Osteoblast (primary cell): Measurements from ENCODE around the gene PMFBP1. TPM values are rescaled to one million over a fixed set of nuclear protein-coding genes. Genes with fewer than 3 reads are reported as not detected.

Experiments used
- DNase-seq: peaks from one replicate; pipeline ENCODE4 v3.0.0; 2011; ENCODE audit warnings: low spot score, mixed read lengths; ENCODE audit not compliant: insufficient read length; ENCODE audit errors: missing footprints
- H2AFZ ChIP-seq: 2 replicates; pipeline ENCODE4 v1.6.0; 2011; ENCODE audit warnings: mild to moderate bottlenecking, low read length
- H3K27ac ChIP-seq: 2 replicates; pipeline ENCODE4 v1.5.1; 2011; ENCODE audit warnings: mild to moderate bottlenecking, low read depth, low read length, moderate library complexity
- H3K27me3 ChIP-seq: 2 replicates; pipeline ENCODE4 v1.6.0; 2012; ENCODE audit warnings: mild to moderate bottlenecking, control low read depth, inconsistent platforms, low read length, moderate library complexity; ENCODE audit not compliant: insufficient read depth
- H3K36me3 ChIP-seq: 2 replicates; pipeline ENCODE4 v1.5.1; 2011; ENCODE audit warnings: mild to moderate bottlenecking, low read length, control low read depth, moderate library complexity; ENCODE audit not compliant: insufficient read depth
- H3K4me1 ChIP-seq: 2 replicates; pipeline ENCODE4 v1.5.1; 2011; ENCODE audit warnings: mild to moderate bottlenecking, low read length, control low read depth, moderate library complexity; ENCODE audit not compliant: insufficient read depth
- H3K4me2 ChIP-seq: 2 replicates; pipeline ENCODE4 v1.6.0; 2011; ENCODE audit warnings: mild to moderate bottlenecking, low read length; ENCODE audit not compliant: insufficient read depth
- H3K4me3 ChIP-seq: fragments of 200-600 bp; sonication (generic); 3 replicates; pipeline ENCODE4 v1.5.1; 2012; ENCODE audit warnings: mild to moderate bottlenecking, low read length, inconsistent platforms; ENCODE audit not compliant: insufficient read depth
- H3K79me2 ChIP-seq: 2 replicates; pipeline ENCODE4 v1.6.0; 2012; ENCODE audit warnings: mild to moderate bottlenecking, low read length, control low read depth, inconsistent platforms; ENCODE audit not compliant: insufficient read depth
- H3K9me3 ChIP-seq: 2 replicates; pipeline ENCODE4 v1.5.1; 2011; ENCODE audit warnings: low read depth, low read length, control low read depth
- H4K20me1 ChIP-seq: 2 replicates; pipeline ENCODE4 v1.6.0; 2012; ENCODE audit warnings: mild to moderate bottlenecking, low read length, control low read depth; ENCODE audit not compliant: insufficient read depth
- total RNA-seq: library from RNA; depleted of rRNA; stranded (reverse); fragments of >200 nt; gene quantifications from 2 replicates; pipeline ENCODE4 v1.2.3, GENCODE V29; 2012
- TF ChIP-seq, protein P1 (sequence below): IDR thresholded peaks from 2 replicates; pipeline ENCODE4 v1.5.1; 2011; ENCODE audit warnings: mild to moderate bottlenecking, low read depth, low read length, moderate library complexity; ENCODE audit errors: extremely low read depth

Gene PMFBP1
- total RNA-seq, 1 donor = under 0.01 TPM

DNA sequence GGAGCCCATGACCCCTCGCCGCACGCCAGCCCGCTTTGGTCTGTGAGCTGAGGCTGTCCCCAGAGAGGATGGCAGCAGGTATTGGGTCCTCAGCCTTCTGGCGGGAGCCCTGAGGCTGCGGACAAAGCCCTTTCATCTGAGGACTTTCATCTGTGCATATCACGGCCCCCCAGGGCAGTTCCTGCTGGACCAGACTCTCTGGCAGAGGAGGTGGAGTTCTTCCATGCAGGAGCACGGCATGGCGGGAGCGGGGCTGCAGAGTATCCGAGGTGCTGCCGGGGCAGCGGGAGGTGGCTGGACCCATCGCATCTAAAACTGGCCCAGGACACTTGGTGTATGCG is 59.5 kb downstream of the PMFBP1 start:
- no peaks in the 10 kb centered on the region for H3K9me3 ChIP-seq
- H2AFZ ChIP-seq = no peak overlapping the region
- H3K4me3 ChIP-seq = no peak overlapping the region
- peak; percentile 23 for DNase-seq
- no peaks in the 10 kb centered on the region for H4K20me1 ChIP-seq
- TF ChIP-seq, protein P1, sequence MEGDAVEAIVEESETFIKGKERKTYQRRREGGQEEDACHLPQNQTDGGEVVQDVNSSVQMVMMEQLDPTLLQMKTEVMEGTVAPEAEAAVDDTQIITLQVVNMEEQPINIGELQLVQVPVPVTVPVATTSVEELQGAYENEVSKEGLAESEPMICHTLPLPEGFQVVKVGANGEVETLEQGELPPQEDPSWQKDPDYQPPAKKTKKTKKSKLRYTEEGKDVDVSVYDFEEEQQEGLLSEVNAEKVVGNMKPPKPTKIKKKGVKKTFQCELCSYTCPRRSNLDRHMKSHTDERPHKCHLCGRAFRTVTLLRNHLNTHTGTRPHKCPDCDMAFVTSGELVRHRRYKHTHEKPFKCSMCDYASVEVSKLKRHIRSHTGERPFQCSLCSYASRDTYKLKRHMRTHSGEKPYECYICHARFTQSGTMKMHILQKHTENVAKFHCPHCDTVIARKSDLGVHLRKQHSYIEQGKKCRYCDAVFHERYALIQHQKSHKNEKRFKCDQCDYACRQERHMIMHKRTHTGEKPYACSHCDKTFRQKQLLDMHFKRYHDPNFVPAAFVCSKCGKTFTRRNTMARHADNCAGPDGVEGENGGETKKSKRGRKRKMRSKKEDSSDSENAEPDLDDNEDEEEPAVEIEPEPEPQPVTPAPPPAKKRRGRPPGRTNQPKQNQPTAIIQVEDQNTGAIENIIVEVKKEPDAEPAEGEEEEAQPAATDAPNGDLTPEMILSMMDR = no peak
- H3K79me2 ChIP-seq = no peaks in the 10 kb centered on the region
- H3K36me3 ChIP-seq = peaks cover 50% of the 10 kb centered on the region
- no peak overlapping the region for H3K27ac ChIP-seq
- no peaks in the 10 kb centered on the region for H3K4me1 ChIP-seq
- H3K27me3 ChIP-seq = no peaks in the 10 kb centered on the region
- no peak overlapping the region for H3K4me2 ChIP-seq

DNA sequence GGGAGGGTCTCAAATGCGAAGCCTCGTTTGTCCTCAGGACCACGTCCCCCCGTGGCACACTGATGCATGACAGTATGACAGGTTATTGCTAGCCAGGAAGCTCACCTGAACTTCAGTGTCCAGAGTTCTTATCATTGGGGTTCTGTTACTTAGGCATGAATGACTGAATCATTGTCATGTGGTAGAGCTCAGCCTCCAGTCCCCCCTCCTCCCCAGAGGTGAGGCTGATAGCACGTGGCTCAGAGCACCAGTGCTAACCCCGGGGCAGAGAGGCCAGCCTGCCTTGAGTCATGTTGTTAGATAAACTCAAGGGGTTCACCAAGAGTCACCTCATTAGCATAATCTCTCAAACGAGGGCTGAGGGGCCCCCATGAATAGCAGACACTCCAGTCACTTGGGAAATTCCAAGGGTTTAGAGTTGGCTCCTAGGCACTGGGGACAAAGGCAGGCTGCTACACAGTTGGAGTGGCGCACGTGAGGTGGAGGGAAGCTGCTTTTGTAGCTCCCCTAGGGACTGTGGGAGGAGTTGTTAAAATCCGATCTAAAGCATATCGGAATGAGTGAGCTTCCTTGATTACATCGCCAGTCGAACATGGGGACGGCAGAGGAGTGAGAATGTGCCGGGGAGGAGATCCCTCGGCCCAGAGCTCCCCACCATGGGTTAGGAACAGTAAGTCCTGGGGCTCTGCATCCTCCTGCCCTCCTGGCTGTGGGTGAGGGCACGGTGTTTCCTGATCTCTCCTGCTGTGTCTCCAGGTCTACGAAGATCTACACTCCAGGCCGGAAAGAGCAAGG is 60.1 kb downstream of the PMFBP1 start:
- Histone ChIP-seq H3K27ac (no peak overlapping the region), H2AFZ (no peak overlapping the region), H4K20me1 (no peaks in the 10 kb centered on the region), H3K36me3 (peaks cover 56% of the 10 kb centered on the region), H3K9me3 (no peaks in the 10 kb centered on the region), H3K4me1 (no peaks in the 10 kb centered on the region), H3K79me2 (no peaks in the 10 kb centered on the region), H3K4me2 (no peak overlapping the region), H3K27me3 (no peaks in the 10 kb centered on the region), H3K4me3 (no peak overlapping the region)
- TF ChIP-seq, protein P1 = no peak
- peak; percentile 43 for DNase-seq

DNA sequence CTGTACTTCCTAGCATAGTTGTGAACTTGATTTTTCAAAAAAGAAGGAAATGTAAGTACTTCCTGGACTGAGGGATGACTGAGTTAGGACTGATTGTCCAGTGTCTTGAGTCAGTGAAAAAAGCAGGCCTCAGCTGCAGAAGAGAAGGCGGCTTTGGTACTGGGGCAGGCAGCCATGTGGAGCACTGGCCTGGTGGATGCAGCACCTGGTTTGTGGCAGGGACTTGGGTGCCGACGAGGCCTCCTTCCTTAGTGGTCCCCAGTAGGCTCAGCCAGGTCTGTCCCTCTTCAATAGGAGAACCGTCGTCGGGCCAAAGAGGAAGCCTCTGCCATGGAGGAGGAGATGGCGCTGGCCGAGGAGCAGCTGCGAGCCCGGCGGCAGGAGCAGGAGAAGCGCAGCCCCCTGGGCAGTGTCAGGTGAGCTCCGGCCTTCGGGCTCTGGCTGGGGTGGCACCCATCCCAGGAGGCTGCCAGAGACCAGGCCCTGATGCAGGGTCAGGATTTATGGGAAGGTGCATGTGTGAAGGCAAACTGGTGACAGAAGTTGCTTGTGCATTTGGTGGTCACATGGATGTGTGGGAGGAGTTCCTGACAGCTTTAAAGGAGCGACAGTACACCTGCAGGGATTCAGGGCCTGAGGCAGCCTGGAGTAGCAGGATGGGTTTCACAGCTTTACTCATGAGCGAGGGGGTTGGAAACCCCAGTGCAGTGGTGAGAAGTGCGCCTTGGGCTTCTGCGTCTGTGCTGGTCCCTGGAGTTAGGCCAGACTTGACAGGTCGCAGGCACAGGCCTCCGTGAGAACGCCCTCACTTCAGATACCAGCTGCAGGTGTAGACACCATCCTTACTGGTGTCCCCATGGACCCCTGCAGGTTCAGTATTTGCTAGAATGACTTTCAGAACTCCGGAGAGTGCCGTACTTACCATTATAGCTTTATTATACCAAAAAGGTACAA is 61.0 kb downstream of the PMFBP1 start:
- H4K20me1 ChIP-seq = no peaks in the 10 kb centered on the region
- no peaks in the 10 kb centered on the region for H3K79me2 ChIP-seq
- peaks cover 64% of the 10 kb centered on the region for H3K36me3 ChIP-seq
- no peaks in the 10 kb centered on the region for H3K9me3 ChIP-seq
- H2AFZ ChIP-seq = no peak overlapping the region
- H3K4me3 ChIP-seq = no peak overlapping the region
- no peak overlapping the region for H3K27ac ChIP-seq
- H3K4me2 ChIP-seq = no peak overlapping the region
- DNase-seq = peak; percentile 30
- H3K4me1 ChIP-seq = no peaks in the 10 kb centered on the region
- H3K27me3 ChIP-seq = no peaks in the 10 kb centered on the region
- TF ChIP-seq, protein P1 = no peak
